ENCODE measurements around the gene BMP5.
A peak's percentile ranks its signal among the peaks of the same experiment; 100 is the strongest.
"Not testable (repeated sequence)": the region's sequence is repeated elsewhere in the genome, so short reads cannot be mapped to it uniquely, and the experiment has no call there.

Gene BMP5

DNA sequence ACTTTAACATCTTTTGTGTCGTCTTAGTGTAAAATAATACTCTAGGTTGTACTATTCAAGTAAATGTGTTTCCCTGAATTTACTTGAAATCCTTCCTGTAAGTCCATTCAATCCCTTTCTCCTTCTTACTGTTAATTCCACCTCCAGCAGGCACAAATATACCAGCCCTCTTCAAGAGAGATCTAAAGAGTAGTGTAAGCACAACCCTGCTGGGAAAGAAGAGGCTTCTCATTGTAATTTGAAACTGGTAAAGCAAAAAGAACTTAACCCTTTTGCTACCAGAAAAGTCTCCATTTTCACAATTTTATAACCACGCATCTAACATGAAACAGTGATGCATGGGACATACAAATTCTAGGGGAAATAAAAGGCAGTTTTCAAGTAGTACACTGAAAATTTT, at the start of gene BMP5:
TSS of gene BMP5 (minus strand) at position 191 of the 400 bp plus-strand sequence. CDS start 725 bp downstream, outside the sequence.
- DNase-seq = no peak

DNA sequence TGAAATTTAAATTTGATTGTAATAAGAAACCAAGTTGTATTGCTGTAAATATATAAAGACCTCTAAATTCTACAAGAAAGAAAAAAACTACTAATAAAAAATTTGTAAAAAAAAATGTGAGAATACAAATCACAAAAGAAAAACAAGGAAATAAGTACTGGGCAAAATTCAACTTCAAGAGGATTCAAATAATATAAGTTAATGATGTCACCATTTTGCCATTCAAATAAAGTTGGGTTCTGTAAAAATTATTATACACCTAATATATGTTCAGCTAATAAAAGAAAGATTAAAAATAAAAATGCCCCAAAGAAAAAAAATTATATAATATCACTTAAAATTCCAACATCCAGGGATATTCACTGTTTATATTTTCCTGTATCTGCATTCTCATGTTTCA, 47.0 kb upstream of the BMP5 start:
- DNase-seq = no peak

DNA sequence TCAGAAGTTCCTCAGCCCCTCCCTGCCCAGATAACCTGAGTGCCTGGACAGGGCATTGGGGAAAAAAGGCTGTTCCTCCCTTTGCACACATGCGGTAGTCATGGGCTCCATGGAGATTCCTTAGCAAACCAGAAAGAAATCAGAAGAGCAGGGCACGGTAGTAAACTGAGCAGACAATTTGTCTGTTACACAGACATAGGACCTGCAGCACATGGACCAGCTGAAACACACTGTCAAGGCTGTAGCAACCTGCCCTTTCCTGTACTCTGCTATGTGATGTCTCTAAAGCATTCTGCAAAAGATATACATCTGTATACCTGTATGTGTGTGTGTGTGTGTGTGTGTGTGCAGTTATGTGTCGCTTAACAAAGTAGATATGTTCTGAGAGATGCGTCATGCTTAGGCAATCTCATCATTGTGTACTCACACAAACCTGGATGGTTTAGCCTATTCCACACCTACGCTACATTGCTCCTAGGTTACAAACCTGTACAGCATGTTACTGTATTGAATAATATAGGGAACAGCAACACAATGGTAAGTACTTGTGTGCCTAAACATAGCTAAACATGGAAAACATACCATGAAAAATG, 44.4 kb upstream of the BMP5 start:
- DNase-seq = no peak

DNA sequence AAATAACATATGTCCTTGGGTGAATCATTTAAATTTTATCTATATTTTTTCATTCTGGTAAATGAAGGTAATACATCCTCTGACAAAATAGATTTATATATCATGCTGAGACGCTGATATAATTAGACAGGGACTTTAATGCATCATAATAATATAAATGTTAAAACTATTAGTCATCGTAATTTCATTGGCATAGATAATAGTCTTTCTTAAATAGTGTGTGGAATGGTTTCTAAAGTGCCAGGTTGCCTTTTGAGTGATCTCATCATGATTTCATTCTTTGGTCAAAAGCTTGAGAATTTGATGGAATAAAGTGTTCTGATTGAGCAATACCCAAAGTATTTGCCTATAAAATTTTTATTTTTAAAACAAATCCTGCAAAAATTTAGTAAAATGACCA, 43.2 kb upstream of the BMP5 start:
- DNase-seq = no peak

DNA sequence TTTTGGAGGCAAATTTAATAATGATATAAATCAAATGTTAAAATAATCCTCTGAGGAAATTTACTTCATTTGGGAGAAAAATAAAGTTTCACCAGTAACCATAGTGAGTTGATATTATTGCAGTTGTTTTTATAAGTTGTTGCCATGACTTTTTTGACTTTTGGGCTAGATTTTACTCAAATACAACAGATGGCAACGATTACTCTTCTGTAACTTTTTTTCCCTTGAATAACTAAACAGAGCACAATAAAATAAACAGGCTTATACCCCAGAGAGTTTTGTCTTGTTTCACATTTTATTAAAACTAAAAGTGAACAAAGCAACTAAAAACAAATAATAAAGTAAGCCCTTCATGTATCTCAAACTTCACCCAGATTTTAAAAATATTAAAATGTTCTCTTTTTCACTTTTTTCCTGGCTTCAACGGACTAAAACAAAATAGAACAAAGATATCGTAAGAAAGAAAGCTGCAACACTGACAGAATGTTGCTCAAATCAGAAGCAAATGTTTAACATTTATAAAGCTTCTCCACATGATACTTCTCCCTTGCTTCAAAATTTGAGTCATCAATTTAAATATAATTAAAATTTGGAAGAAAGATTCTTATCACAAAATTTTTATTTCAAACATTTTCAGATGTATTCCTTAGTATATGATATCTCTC, 42.5 kb upstream of the BMP5 start:
- no peak for DNase-seq

DNA sequence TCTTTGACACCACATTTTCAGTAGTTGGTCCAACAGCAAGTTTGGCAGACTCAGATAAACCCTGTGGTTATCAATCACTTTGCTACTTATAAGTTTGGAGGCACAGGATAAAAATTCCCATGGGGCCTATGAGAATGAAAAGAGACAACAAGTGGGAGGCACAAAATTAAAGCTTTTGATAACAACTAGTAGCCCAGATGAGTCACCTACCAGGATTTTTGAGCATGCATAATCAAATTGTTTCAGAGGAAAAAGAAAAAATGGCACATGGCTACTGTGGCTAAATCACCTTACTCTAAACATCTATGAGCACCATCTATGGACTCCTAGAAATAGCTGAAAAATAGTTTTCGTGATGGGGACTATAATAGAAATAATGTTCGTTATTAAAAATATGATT, 40.8 kb upstream of the BMP5 start:
- DNase-seq = no peak

DNA sequence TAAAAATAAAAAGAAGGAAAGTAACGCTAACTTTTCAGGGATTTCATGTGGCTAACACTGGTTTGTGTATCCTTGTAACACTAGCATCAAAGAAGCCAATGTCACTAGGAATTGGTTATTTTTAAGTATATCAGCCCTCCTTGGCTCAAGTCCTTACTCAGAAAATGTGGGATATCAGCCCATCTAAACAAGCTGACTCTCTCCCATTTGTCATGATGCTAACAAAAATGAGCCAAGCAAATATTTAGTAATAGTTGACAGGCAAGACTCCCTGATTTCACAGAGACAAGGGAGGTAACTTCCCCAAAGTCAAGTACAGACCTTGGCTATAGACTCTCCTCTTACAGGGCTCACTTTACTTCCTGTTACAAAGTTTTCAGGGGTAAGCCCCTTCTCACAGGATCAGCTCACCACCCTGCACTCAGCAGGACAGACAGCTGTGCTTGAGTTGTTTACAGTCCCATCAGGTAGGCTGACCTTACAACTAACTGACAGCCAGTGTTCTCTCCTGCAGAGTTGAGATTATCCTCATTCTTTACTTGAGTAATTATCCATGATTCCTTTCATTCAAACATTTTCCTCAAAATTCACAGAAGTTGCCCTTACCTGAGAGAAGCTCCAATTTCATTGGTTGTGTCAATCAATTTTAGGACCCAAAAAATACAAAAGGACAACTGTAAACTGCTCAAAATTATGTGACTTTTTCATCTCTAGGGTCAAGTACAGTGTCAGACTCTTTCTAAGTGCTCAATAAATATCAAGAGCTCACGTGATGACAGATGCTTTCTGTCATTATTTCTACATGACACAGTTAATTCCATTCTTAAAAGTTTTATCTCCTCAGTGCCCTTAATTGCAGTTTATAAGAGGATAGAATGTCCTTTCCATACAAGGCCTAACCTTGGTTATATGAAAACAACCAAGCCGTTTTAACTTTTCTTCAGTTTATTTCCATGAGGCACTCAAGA, 38.1 kb upstream of the BMP5 start:
- DNase-seq = no peak

DNA sequence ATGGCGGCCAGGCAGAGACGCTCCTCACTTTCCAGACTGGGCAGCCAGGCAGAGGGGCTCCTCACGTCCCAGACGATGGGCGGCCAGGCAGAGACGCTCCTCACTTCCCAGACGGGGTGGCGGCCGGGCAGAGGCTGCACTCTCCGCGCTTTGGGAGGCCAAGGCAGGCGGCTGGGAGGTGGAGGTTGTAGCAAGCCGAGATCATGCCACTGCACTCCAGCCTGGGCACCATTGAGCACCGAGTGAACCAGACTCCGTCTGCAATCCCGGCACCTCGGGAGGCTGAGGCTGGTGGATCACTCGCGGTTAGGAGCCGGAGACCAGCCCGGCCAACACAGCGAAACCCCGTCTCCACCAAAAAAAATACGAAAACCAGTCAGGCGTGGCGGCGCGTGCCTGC, 35.1 kb upstream of the BMP5 start:
- DNase-seq = not testable (repeated sequence)

DNA sequence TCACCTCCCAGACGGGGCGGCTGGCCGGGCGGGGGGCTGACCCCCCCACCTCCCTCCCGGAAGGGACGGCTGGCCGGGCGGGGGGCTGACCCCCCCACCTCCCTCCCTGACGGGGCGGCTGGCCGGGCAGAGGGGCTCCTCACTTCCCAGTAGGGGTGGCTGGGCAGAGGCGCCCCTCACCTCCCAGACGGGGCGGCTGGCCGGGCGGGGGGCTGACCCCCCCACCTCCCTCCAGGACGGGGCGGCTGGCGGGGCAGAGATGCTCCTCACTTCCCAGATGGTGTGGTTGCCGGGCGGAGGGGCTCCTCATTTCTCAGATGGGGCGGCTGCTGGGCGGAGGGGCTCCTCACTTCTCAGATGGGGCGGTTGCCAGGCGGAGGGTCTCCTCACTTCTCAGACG, 34.5 kb upstream of the BMP5 start:
- DNase-seq = not testable (repeated sequence)

DNA sequence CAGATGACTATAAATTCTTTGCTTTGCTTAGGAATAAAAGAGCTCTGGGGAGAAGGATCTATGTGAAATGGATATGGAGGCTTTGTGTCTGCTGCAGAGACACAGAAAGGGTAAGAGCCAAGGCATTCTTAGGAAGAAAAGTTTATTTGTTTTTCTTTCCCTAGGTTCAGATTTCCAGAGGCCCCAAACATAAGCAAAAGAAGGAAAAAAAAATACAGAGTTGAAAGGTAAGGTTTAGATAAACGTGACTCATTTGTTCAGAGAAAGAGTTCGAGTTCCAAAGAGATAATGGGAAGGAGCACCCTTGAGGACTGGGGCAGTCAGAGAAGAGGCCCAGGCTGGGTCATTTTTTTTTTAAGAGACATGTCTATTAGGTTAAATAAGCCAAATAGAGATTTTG, 27.4 kb upstream of the BMP5 start:
- DNase-seq = no peak

DNA sequence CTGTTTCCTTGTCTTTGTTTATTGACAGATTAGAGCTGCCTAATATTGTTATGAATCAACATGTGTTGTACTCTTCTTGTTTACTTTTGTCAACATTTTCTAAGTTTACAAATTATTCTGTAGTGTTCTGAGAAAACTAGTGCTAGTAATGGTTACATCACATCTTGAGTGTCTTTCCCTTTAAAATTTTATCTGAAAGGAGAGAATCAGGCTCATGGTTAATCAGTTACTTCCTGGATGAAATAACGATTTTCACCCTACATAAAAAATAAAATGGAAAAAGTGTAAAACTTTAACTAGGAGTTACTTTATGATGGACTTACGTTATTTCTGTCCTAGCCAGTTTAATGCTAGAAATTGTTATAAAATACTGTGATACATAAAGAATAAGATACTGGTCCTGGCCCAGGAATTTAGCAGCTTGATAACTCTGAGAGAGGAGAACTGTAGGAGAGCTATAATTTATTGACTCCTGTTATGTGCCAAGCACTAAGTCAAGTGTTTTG, 26.4 kb upstream of the BMP5 start:
- no peak for DNase-seq

DNA sequence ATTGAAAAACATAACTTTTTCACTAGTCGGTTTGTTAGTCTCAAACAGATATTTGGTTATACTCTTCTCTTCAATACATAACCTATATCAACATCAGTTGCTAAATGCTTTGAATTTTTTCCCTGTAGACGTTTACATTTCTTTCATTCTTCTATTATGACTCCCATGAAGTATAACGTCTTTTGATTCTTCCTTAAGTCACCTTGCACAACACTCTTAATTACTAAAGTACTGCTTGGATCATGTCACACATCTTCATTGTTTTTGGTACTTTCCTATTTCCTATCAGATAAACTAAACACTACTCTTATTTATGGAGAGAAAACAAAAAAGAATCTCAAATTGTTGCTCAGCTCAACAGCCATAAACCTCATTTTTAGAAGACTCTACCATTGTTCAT, 23.0 kb upstream of the BMP5 start:
- no peak for DNase-seq

DNA sequence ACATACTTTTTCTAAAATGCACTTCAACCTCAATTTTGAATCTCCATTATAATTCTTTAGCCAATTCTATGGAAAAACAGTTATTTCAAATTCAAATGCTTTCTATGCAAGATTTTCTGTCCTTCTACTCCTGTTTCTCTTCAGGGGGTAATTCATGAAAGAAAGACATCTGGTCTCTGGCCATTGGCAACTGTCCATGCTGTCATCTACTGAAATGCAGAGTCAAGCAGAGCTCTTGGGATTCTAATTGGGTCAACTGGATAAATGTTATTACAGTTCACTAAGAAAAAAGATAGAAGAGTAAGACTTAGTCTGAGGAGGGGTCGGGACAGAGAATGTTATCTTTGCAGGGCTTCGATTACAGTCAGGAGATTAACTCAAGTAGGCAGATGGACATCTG, 22.0 kb upstream of the BMP5 start:
- DNase-seq = no peak

DNA sequence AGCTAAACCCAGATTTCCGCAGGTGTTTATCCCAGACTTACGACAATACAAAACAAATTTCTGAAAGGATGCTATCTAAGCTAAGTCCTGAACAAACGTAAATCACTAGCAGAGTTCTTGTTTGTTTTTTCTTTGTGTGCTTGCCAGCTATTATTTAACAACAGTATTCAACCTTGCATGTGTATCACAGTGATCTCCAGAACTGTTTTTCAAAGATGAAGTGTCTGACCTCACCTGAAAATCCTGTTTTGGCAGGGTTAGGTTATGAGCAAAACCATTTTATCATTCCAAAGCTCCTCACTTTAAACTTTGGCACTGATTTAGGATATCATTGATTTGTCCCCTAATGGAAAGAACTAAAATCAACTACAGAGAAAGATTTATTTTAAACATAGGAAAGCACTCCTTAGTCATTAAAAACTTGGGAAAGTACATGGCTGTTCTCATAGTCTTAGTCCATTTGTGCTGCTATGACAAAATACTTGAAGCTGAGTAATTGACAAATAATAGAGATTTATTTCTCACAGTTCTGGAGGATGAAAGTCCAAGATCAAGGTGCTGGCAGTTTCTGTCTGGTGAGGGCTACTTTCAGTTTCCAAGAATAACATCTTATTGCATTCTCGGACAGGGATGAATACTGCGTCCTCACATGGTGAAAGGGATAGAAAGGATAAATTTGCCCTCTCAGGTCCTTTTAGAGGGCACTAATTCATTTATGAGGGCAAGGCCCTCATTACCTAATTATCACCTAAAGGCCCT, 20.8 kb upstream of the BMP5 start:
- DNase-seq = no peak

DNA sequence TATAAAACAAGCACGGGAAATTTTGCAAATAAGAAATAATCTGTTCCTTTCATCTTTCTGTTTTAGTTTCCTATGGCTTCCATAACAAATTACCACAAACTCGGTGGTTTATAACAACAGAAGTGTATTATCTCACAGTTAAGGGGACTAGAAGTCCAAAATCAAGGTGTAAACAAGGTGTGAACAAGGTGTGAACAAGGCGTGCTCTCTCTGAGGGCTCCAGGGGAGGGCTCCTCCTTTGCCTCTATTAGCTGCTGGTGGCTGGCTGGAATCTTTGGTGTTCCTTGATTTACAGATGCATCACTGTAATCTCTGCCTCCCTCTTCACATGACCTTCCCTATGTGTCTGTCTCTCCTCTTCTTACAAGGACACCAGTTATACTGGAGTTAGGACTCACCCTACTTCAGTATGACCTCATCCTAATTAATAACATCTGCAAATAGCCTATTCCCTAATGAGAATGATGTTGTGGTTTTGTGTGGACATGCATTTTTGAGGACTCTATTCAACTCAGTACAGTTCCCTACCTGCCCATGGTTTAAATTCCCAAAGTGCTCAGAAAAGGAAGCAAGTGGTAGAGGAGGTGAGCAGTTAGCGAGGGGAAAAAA, 17.5 kb upstream of the BMP5 start:
- DNase-seq = no peak

DNA sequence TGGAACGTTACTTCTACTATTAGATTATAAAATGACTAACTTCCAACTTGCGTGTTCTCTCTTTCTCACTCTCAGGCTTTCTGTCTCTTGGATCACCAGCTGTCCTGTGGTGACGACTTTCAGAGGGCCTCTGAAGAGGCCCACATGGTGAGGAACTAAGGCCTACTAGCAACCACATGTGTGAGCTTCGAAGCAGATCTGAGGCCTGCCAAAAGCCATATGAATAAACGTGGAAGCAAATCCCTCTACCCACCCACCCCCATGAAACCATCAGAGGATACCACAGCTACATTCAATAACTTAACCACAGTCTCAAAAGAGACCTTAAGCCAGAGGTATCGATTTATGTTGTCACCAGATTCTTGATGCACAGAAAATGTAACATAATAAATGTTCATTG, 13.5 kb upstream of the BMP5 start:
- DNase-seq = no peak

DNA sequence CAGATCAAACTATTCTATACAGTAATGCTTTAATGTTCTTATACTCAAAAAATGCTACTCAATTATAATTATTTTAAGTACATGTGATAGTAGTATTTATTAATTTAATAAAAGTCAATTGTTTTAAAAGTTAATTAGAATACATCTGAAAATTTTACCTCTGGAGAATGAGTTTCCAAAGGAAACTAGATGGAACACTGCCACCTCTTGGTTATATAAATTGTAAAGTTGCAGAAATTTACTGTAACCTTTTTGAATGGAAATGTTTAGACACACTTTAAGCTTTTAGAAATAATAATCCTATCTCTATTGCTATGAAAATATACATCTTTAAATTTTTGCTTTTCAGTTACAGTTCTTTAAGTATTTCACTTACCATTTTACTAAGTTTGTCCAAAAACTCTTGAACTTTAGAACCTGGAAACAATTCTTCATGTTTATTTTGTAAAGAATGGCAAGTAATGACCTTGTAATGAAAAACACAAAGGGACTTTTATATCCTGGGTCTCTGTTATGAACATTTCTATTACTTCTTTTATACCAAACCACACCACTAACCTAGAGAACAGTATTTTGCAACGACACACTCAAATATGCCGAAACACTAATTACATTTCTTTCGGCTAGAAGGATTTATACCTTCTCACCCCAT, 10.9 kb upstream of the BMP5 start:
- peak; percentile 38 for DNase-seq

DNA sequence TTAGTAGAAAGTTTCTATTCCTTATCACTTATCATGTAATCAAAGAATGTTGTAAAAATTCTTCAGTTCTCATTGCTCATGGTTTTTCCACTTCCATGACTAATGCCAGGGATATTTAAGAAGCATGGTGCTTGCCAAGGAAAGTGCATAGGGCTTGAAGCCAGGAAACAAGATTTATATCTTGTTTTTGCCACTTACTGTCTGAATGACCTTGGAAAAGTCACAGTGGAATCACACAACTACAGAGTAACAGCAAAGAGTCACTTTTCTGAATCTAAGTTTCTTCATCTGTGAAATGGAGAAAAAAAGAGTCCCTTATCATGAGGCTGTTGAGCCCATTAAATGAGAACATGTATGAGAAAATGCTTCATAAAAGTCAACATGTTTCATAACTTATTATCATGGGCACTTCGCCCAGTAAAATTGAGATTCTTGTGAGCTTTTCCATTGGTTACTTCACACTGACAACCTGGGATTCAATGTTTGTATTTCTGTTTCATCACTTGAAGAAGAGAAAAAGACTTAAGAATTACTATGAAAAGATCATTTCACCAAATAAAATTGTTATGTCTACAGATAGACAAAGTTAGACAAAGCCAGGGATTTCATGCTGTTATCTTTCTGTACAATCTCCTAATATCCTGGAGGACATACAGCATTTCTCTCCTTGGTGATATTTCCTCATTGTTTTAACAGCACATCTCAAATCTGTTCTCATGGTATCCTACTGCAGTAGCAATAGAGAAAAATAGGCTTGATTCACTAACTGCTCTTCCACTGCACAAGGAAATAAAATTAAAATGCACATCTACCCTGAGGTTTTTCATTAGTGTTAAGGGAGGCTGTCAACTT, 7.6 kb upstream of the BMP5 start:
- no peak for DNase-seq

DNA sequence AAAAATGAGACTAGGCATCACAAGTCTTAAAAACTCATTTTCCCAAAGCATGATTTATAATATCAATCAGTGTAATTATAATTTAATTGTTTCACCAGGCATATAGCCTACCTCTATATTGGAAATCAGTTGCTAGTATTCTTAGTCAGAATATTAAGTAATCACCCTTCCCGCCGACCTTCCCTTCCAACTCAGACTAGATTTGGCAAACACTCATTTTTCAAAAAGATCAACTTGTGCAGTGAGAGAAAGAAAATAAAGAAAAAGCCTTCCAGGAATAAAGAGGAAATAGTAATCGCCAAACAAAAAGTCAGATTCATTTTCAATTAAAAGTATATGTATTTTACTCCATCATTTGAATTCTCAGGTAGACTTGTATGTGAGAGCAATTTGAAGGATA, 1.9 kb upstream of the BMP5 start:
- no peak for DNase-seq

DNA sequence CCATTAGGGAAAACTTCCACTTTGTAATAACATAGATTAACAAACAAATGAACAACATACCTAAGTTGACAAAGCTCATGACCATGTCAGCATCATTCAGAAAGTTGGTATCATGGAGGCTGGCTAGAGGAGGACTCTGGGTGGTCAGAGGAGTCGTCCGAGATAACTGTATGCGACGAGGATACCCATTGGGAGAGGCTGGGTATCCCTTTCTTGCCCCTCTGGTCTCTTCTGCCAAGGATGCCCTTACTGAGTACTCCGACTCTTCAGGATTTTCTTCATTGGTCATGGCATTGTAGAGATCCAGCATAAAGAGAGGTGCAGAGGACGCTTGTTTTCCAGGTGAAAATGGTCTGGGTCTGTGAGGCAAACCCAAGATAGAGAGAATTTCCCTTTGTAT, 1.1 kb downstream of the BMP5 start:
- no peak for DNase-seq

DNA sequence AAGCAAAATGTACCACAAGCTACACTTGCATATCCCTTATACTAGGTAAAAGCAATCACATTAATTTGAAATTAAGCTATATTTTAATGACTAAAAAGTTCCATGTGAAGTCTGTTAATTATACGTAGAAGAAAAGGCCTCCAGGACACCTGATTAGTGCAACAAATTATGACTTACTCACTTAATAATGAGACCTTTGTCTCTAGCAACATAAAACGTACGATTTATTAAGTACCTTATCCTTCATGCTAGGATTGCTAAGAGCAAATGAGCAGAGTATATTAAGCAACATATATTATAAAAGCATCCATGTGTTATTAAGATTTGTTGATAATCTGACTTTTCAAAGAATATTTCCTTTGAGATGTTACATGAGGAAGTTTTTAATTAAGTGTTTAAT, 2.5 kb downstream of the BMP5 start:
- DNase-seq = no peak

All from COR-L47 (cell line).